Fibroblast of villous mesenchyme (primary cell): ENCODE data around the gene ARL16. TPM values are rescaled to one million over a fixed set of nuclear protein-coding genes. Genes with fewer than 3 reads are reported as not detected.
A peak's percentile ranks its signal among the peaks of the same experiment; 100 is the strongest.

Source experiments
- DNase-seq: peaks from one replicate; pipeline ENCODE4 v3.0.0-alpha.2; 2010; ENCODE audit warnings: low read depth
- H3K4me3 ChIP-seq: 2 replicates; pipeline ENCODE4 v1.5.1; 2011; ENCODE audit warnings: low read depth, mild to moderate bottlenecking, low read length
- CTCF ChIP-seq: IDR thresholded peaks from 2 replicates; pipeline ENCODE4 v1.5.1; 2012; ENCODE audit warnings: low read depth, mild to moderate bottlenecking, low read length; ENCODE audit not compliant: insufficient read depth
- total RNA-seq: library from RNA; depleted of rRNA; stranded (reverse); fragments of >200 nt; gene quantifications from 2 replicates; pipeline ENCODE4 v1.2.3, GENCODE V29; 2012

ARL16 gene
- total RNA-seq, 1 donor, result 22.9 TPM

GRCh38 chr17:81701288-81702071 is 17.9 kb upstream of the ARL16 start:
- no peak for TF ChIP-seq CTCF
- no peak for DNase-seq
- H3K4me3 ChIP-seq, result peak overlapping the region; percentile 91

GRCh38 chr17:81700353-81701287 is 17.0 kb upstream of the ARL16 start:
- H3K4me3 ChIP-seq, result no peak overlapping the region
- TF ChIP-seq CTCF, result no peak
- no peak for DNase-seq

- TF ChIP-seq CTCF, result no peak
- no peak for DNase-seq
- H3K4me3 ChIP-seq, result no peak overlapping the region
Measured at GRCh38 chr17:81697261-81698044, 13.9 kb upstream of the ARL16 start.

- no peak for TF ChIP-seq CTCF
- no peak for DNase-seq
- no peak overlapping the region for H3K4me3 ChIP-seq
Measured at GRCh38 chr17:81696218-81696941, 12.8 kb upstream of the ARL16 start.

GRCh38 chr17:81695801-81696200 is 12.2 kb upstream of the ARL16 start:
- DNase-seq, result no peak
- no peak for TF ChIP-seq CTCF
- H3K4me3 ChIP-seq, result no peak overlapping the region

- no peak for DNase-seq
- TF ChIP-seq CTCF, result no peak
- no peak overlapping the region for H3K4me3 ChIP-seq
Measured at GRCh38 chr17:81695211-81695610, 11.6 kb upstream of the ARL16 start.
